ENCODE results near the gene WLS. TPM values are rescaled to one million over a fixed set of nuclear protein-coding genes. Genes with fewer than 3 reads are reported as not detected.

Gene WLS
- total RNA-seq, 4 donors from 2014 or later = 44.1 to 160 (median 76.8) TPM

DNA sequence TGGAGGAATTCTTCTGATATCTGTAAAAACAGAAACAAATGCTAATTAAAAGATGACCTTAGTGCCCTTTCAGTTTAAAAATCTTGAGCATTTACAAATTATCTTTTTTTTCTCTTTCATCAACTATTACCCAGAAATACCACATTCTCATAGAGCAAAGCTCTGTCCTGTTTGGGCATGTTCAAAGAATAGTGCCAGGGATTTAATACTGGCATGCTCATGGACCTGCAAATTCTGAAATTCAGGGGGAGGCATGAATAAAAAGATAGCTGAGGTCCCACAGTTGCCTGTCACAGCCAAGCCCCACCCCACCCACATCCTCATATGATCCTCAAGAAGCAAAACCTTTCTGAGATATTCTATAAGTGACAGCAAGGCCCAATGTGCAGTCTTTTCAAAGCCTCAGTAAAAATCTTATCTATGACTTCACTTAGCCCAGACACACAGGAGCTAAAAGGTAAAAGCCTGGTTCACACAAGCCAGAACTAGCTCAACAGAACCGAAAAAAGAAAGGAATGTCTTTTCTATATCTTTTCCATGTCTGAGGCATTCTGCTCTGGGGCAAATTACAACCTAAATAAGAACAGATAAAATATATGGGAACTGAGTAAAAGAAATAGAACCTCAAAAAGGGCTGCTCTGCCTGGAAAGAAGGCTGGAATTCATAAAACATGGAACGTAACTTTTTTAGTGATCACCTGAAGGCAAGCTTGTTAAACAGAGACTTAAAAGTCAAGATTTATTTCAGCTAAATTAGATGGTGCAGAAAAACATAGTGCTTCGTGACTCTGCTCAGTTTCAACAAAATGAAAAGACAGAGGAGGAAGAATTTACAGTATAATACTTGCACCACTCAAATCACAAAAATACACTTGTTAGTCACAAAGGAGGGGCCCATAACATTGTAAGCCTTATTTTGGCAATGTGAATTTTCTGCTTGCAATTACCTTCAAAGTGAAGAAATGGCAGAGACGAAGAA is 11.0 kb downstream of the WLS start:
- intact Hi-C loops (cut with DNase I; ENCODE audit: low total_unique reads) = no loop called here
- H3K27ac ChIP-seq = peak overlapping the region; percentile 13 to 41

DNA sequence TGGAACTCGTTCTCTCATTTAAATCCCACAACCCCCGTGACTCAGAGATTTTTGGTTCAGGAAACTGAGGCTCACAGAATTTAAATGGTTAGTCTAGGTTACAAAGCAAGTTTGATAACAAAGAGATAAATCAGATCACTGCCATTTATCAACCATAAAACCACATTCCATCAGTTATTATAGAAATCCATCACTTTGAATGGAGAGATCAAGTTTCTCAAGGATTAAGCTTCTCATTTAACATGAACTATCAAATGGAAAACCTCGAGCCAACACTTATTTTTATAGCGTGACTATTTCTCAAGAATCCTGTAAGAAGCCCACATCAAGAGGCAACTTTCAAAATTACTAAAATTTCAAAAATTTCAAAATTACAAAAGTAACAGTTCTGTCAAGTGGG is 11.9 kb downstream of the WLS start:
- Histone ChIP-seq H3K36me3 (no peaks in the 10 kb centered on the region), H3K27ac (no peak overlapping the region), H3K9me3 (no peaks in the 10 kb centered on the region), H3K4me3 (no peak overlapping the region), H3K27me3 (no peaks in the 10 kb centered on the region), H3K4me1 (no peaks in the 10 kb centered on the region)
- intact Hi-C loops (cut with DNase I; ENCODE audit: low total_unique reads) = no loop called here
- no peak for DNase-seq
- TF ChIP-seq, protein P1, sequence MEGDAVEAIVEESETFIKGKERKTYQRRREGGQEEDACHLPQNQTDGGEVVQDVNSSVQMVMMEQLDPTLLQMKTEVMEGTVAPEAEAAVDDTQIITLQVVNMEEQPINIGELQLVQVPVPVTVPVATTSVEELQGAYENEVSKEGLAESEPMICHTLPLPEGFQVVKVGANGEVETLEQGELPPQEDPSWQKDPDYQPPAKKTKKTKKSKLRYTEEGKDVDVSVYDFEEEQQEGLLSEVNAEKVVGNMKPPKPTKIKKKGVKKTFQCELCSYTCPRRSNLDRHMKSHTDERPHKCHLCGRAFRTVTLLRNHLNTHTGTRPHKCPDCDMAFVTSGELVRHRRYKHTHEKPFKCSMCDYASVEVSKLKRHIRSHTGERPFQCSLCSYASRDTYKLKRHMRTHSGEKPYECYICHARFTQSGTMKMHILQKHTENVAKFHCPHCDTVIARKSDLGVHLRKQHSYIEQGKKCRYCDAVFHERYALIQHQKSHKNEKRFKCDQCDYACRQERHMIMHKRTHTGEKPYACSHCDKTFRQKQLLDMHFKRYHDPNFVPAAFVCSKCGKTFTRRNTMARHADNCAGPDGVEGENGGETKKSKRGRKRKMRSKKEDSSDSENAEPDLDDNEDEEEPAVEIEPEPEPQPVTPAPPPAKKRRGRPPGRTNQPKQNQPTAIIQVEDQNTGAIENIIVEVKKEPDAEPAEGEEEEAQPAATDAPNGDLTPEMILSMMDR (IDR thresholded peaks at IDR 0.05) = no peak
- TF ChIP-seq POLR2A (IDR thresholded peaks at IDR 0.05) = no peak

More for the DNA sequence above, 11.0 kb downstream of the WLS start:
- H3K27me3 ChIP-seq = no peaks in the 10 kb centered on the region
- no peak overlapping the region for H3K4me3 ChIP-seq
- no peaks in the 10 kb centered on the region for H3K9me3 ChIP-seq
- no peaks in the 10 kb centered on the region for H3K4me1 ChIP-seq
- no peak for DNase-seq
- TF ChIP-seq, protein P1 (IDR thresholded peaks at IDR 0.05) = no peak
- no peak for TF ChIP-seq POLR2A (IDR thresholded peaks at IDR 0.05)
- H3K36me3 ChIP-seq = no peaks in the 10 kb centered on the region

DNA sequence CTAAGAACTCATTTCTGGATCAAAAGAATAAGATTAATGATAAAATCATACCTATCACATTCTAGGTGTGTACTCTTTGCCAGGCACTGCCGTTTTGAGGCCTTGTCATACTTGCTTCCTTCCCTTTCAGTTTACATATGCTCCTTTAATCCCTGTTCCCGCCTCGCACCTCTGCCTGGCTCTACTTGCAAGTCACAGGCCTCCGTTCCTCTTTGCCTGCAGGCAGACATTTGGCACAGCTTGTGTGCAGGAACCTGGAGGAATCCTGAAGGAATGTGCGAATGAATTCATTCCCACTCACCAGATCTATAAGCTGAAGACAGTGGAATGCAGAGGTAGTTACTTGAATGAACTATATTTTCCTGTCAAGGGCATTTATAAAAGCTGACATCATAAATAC is 13.8 kb downstream of the WLS start:
- intact Hi-C loops (cut with DNase I; ENCODE audit: low total_unique reads) = no loop called here
- TF ChIP-seq, protein P1 (IDR thresholded peaks at IDR 0.05) = no peak
- no peak for TF ChIP-seq POLR2A (IDR thresholded peaks at IDR 0.05)
- Histone ChIP-seq H3K4me3 (no peak overlapping the region), H3K27ac (no peak overlapping the region), H3K4me1 (peaks cover 0 to 6% of the 10 kb centered on the region in 2 donors), H3K36me3 (no peaks in the 10 kb centered on the region), H3K9me3 (no peaks in the 10 kb centered on the region), H3K27me3 (no peaks in the 10 kb centered on the region)
- no peak for DNase-seq

DNA sequence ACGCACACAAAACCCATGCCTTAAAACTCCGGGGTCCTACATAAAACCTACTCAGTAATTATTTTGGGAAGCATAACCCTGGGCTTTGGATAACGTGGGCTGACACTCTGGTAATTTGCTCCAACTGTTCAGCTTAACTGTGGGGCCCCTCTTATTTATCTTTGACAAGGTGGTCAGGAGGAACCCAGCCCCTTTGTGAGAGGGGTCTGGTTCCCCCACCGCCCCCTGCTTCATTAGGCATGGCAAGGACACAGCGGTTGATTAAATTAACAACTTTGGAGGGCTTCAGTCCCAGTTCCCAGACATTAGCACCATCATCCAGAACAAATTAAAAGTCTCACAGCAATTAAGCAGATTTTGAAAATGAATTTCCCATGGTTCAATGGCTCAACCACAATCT is 14.7 kb downstream of the WLS start:
- H3K27ac ChIP-seq = no peak overlapping the region
- no peak for DNase-seq
- H3K36me3 ChIP-seq = no peaks in the 10 kb centered on the region
- H3K9me3 ChIP-seq = no peaks in the 10 kb centered on the region
- H3K27me3 ChIP-seq = no peaks in the 10 kb centered on the region
- TF ChIP-seq, protein P1 (IDR thresholded peaks at IDR 0.05) = no peak
- TF ChIP-seq POLR2A (IDR thresholded peaks at IDR 0.05) = no peak
- intact Hi-C loops (cut with DNase I; ENCODE audit: low total_unique reads) = no loop called here
- peaks cover 0 to 6% of the 10 kb centered on the region in 2 donors for H3K4me1 ChIP-seq
- H3K4me3 ChIP-seq = no peak overlapping the region

DNA sequence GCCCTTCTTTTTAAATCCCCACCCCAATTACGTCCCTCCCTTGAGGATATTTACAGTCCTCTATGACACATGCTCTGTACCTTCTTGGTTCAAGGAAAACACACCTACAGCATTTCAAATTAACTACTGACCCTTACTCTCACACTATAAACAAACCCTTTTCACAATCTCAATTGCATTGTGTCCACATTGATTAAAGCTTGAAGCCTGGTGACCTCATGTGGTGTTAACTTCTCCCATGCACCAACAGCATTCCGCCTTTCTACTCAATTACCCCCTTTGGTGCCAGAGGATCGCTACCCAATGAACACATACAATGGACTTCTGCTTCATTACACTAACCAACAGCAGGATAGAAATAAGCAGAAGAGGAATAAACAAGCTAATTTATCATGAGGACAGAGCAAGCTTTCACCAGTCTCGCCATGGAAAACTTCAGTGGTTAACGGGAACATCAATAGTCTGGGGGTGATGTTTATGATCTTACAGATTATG is 15.2 kb downstream of the WLS start:
- TF ChIP-seq POLR2A (IDR thresholded peaks at IDR 0.05) = no peak
- TF ChIP-seq, protein P1 (IDR thresholded peaks at IDR 0.05) = no peak
- no peak for DNase-seq
- intact Hi-C loops (cut with DNase I; ENCODE audit: low total_unique reads) = no loop called here
- H3K9me3 ChIP-seq = no peaks in the 10 kb centered on the region
- no peaks in the 10 kb centered on the region for H3K36me3 ChIP-seq
- H3K27me3 ChIP-seq = no peaks in the 10 kb centered on the region
- H3K27ac ChIP-seq = no peak overlapping the region
- H3K4me3 ChIP-seq = no peak overlapping the region
- peaks cover 0 to 6% of the 10 kb centered on the region in 2 donors for H3K4me1 ChIP-seq
